HepG2 (cell line): Measurements from ENCODE around the gene CFH. TPM values are rescaled to one million over a fixed set of nuclear protein-coding genes. Genes with fewer than 3 reads are reported as not detected.
A peak's percentile ranks its signal among the peaks of the same experiment; 100 is the strongest.

Source experiments
- ATAC-seq: fragments of 200-7000 bp; cut with Tn5 transposase; 3 replicates; pipeline ENCODE4 v1.9.1; 2020; ENCODE audit warnings: mild to moderate bottlenecking, moderate library complexity
- BruUV-seq: library from RNA; stranded (reverse); fragments of 400-500 nt; replicated peaks from 2 replicates; lab custom pipeline; 2021; lab: Mats Ljungman, UMichigan
- CTCF ChIA-PET: fragments of 300-600 bp; formaldehyde crosslinking; extraction: SDS; loops from one replicate; lab custom pipeline; 2021; ENCODE audit warnings: low total read pairs, inconsistent platforms, low intra/inter-chr PET ratio; lab: Yijun Ruan, JAX
- POLR2A ChIA-PET: fragments of 350-600 bp; sonication (Branson Sonifier 250); formaldehyde crosslinking; loops from one replicate; lab custom pipeline; 2020; ENCODE audit warnings: antibody characterized with exemption, inconsistent platforms; lab: Yijun Ruan, JAX
- DNase-seq: peaks from one replicate; pipeline ENCODE4 v3.0.0-alpha.2; 2015; ENCODE audit warnings: low spot score
- FAIRE-seq: peaks from 3 replicates; lab custom pipeline; 2011; peaks lifted over from hg19 to GRCh38; lab: Jason Lieb, UNC
- H2AFZ ChIP-seq: one replicate; pipeline ENCODE4 v1.6.1; 2011; ENCODE audit warnings: low read length, inconsistent platforms
- H3K27ac ChIP-seq: fragments of 300-600 bp; 3 replicates; pipeline ENCODE4 v1.8.0; 2011; ENCODE audit warnings: mixed run types, mild to moderate bottlenecking, mixed read lengths, low read length, inconsistent platforms; ENCODE audit not compliant: insufficient read depth; ENCODE audit errors: extremely low read length
- H3K27me3 ChIP-seq, 2 experiments: fragments of 200-600 bp in 1 of 2; 2 replicates in 1 of 2; 3 replicates in 1 of 2; pipeline versions ENCODE4 v1.6.0 to v1.8.0; 2011; ENCODE audit warnings: low read length in 2 of 2, mild to moderate bottlenecking in 2 of 2, moderate library complexity in 2 of 2, inconsistent platforms in 1 of 2; ENCODE audit not compliant: insufficient read depth in 2 of 2, control insufficient read depth in 1 of 2
- H3K36me3 ChIP-seq, 2 experiments: fragments of 200-600 bp in 1 of 2; replicated peaks in 1 of 2; 2 replicates in 1 of 2; 3 replicates in 1 of 2; pipeline versions ENCODE4 v1.5.1 to v1.8.0; 2011; ENCODE audit warnings: low read length in 2 of 2, inconsistent platforms in 1 of 2; ENCODE audit not compliant: insufficient read depth in 2 of 2, control insufficient read depth in 1 of 2
- H3K4me1 ChIP-seq: 2 replicates; pipeline ENCODE4 v1.5.1; 2012; ENCODE audit warnings: low read length, inconsistent platforms; ENCODE audit not compliant: insufficient read depth
- H3K4me2 ChIP-seq: 2 replicates; pipeline ENCODE4 v1.6.0; 2011; ENCODE audit warnings: low read depth, low read length, inconsistent platforms
- H3K4me3 ChIP-seq, 3 experiments: fragments of 200-600 bp in 1 of 3; sonication (generic), shearing (Covaris generic) in 1 of 3; replicated peaks in 1 of 3; 2 replicates each; pipeline ENCODE4 v1.5.1; 2011 to 2016; ENCODE audit warnings: low read length in 3 of 3, inconsistent platforms in 2 of 3, low read depth in 2 of 3, mild to moderate bottlenecking in 2 of 3, control low read depth in 1 of 3, mixed read lengths in 1 of 3; ENCODE audit not compliant: insufficient read depth in 1 of 3
- H3K79me2 ChIP-seq: one replicate; pipeline ENCODE4 v1.6.1; 2011; ENCODE audit warnings: low read length, inconsistent platforms; ENCODE audit not compliant: insufficient read depth
- H3K9ac ChIP-seq: 2 replicates; pipeline ENCODE4 v1.6.0; 2011; ENCODE audit warnings: mild to moderate bottlenecking, low read depth, low read length, inconsistent platforms; ENCODE audit not compliant: insufficient read depth
- H3K9me3 ChIP-seq: 2 replicates; pipeline ENCODE4 v1.5.1; 2012; ENCODE audit warnings: mild to moderate bottlenecking, low read length
- H4K20me1 ChIP-seq: 2 replicates; pipeline ENCODE4 v1.6.0; 2011; ENCODE audit warnings: inconsistent platforms, mild to moderate bottlenecking, low read length, moderate library complexity; ENCODE audit not compliant: insufficient read depth
- ATF7 ChIP-seq, 2 experiments: fragments of 450-650 bp in 1 of 2; sonication (generic) in 1 of 2; formaldehyde crosslinking in 1 of 2; IDR thresholded peaks; 2 replicates each; pipeline versions ENCODE4 v1.4.0 to v1.6.1; 2016 to 2020; ENCODE audit warnings: antibody characterized with exemption in 1 of 2, mild to moderate bottlenecking in 1 of 2, missing genetic modification reagents in 1 of 2
- ATF7-NPFF ChIP-seq: sonication (generic); formaldehyde crosslinking; IDR thresholded peaks from 2 replicates; pipeline ENCODE4 v1.8.1; 2023; ENCODE audit warnings: mild to moderate bottlenecking, low read depth, missing genetic modification reagents, moderate library complexity
- LRRFIP1 ChIP-seq: sonication (generic); formaldehyde crosslinking; conservative IDR thresholded peaks from 2 replicates; pipeline ENCODE4 v1.4.0; 2020; ENCODE audit warnings: missing genetic modification reagents
- MYNN ChIP-seq: sonication (generic); formaldehyde crosslinking; IDR thresholded peaks from 2 replicates; pipeline ENCODE4 v1.4.0; 2020; ENCODE audit warnings: mild to moderate bottlenecking, low read depth, missing genetic modification reagents
- NFE2 ChIP-seq: sonication (generic); formaldehyde crosslinking; IDR thresholded peaks from 2 replicates; pipeline ENCODE4 v1.4.0; 2020; ENCODE audit warnings: missing genetic modification reagents
- PHF5A ChIP-seq: IDR thresholded peaks from one replicate; pipeline ENCODE4 v1.6.1; 2018; ENCODE audit warnings: low read depth, missing genetic modification reagents; ENCODE audit not compliant: unreplicated experiment
- PRPF4 ChIP-seq: fragments of 200-400 bp; formaldehyde crosslinking; IDR thresholded peaks from 2 replicates; pipeline ENCODE4 v1.6.1; 2016; ENCODE audit warnings: low read length, low read depth; ENCODE audit not compliant: poor library complexity, severe bottlenecking
- SMAD3 ChIP-seq: sonication (generic); formaldehyde crosslinking; IDR thresholded peaks from 2 replicates; pipeline ENCODE4 v1.4.0; 2020; ENCODE audit warnings: missing genetic modification reagents
- SMARCC2 ChIP-seq: fragments of 450-650 bp; IDR thresholded peaks from 2 replicates; pipeline ENCODE4 v1.6.1; 2017; ENCODE audit warnings: antibody characterized with exemption, mild to moderate bottlenecking
- SRSF9 ChIP-seq: fragments of 200-400 bp; formaldehyde crosslinking; IDR thresholded peaks from 2 replicates; pipeline ENCODE4 v1.6.1; 2018; ENCODE audit warnings: borderline replicate concordance, mild to moderate bottlenecking, low read depth, low read length; ENCODE audit not compliant: insufficient read depth, poor library complexity, severe bottlenecking
- TRAFD1 ChIP-seq: sonication (generic); formaldehyde crosslinking; IDR thresholded peaks from 2 replicates; pipeline ENCODE4 v1.5.1; 2020; ENCODE audit warnings: missing genetic modification reagents, mild to moderate bottlenecking, borderline replicate concordance
- ZNF276 ChIP-seq: sonication (generic); formaldehyde crosslinking; IDR thresholded peaks from 2 replicates; pipeline ENCODE4 v1.4.0; 2020; ENCODE audit warnings: mild to moderate bottlenecking, low read depth, missing genetic modification reagents
- ZNF562 ChIP-seq: sonication (generic); formaldehyde crosslinking; IDR thresholded peaks from 2 replicates; pipeline ENCODE4 v1.8.0; 2022; ENCODE audit warnings: missing genetic modification reagents, borderline replicate concordance
- ZNF75D ChIP-seq: sonication (generic); formaldehyde crosslinking; IDR thresholded peaks from 2 replicates; pipeline ENCODE4 v1.8.1; 2023; ENCODE audit warnings: missing genetic modification reagents, mild to moderate bottlenecking, borderline replicate concordance
- ZNF850 ChIP-seq: sonication (generic); formaldehyde crosslinking; conservative IDR thresholded peaks from 2 replicates; pipeline ENCODE4 v1.9.0; 2021; ENCODE audit warnings: mild to moderate bottlenecking, missing genetic modification reagents
- ZSCAN22 ChIP-seq: sonication (generic); formaldehyde crosslinking; IDR thresholded peaks from 2 replicates; pipeline ENCODE4 v1.4.0; 2020; ENCODE audit warnings: mild to moderate bottlenecking, missing genetic modification reagents
- WGBS: methylation state at CpG from one replicate; pipeline ENCODE4 v1.1.6; 2017; ENCODE audit warnings: low lambda C conversion rate; 5-methylcytosine and 5-hydroxymethylcytosine counted together
- in situ Hi-C: cut with HindIII; loops from 2 replicates; pipeline ENCODE4 v1.10.0; 2017; ENCODE audit warnings: low pct_unique_long_range_greater_than_20kb; ENCODE audit not compliant: extremely low pct_ligation_motif_present
- intact Hi-C: fragments of 100-400 bp; cut with micrococcal nuclease; formaldehyde crosslinking; loops from one replicate; pipeline ENCODE4 v1.10.0; 2022; ENCODE audit not compliant: unreplicated experiment
- polyA plus RNA-seq, 8 experiments: library from polyadenylated mRNA; depleted of rRNA in 3 of 8; stranded (reverse) in 7 of 8; unstranded in 1 of 8; fragments of >200 nt; fragmentation: Illumina TruSeq in 4 of 8; extraction: Trizol in 4 of 8; gene quantifications; 2 replicates each; pipeline versions ENCODE4 v1.2.1 to v1.2.3, GENCODE V29; 2011 to 2016; ENCODE audit warnings: low read depth in 4 of 8, missing spikeins in 1 of 8, mixed read lengths in 1 of 8; ENCODE audit not compliant: insufficient read depth in 1 of 8
- total RNA-seq, 5 experiments: library from RNA; depleted of rRNA; stranded (reverse); fragments of >200 nt; fragmentation: Illumina TruSeq; extraction: Trizol; gene quantifications; 2 replicates each; pipeline ENCODE4 v1.2.3, GENCODE V29; 2016; ENCODE audit warnings: low read depth in 1 of 5
- TF ChIP-seq, protein P1 (sequence below): IDR thresholded peaks from 2 replicates; pipeline ENCODE4 v1.6.1; 2012; ENCODE audit warnings: low read depth, low read length, improper control_type of control experiment

Gene CFH
- total and polyA plus RNA-seq, 2 of the 13 experiments (the other 11 are each of a cell fraction or from before 2014, with no cell fraction given): not detected

DNA sequence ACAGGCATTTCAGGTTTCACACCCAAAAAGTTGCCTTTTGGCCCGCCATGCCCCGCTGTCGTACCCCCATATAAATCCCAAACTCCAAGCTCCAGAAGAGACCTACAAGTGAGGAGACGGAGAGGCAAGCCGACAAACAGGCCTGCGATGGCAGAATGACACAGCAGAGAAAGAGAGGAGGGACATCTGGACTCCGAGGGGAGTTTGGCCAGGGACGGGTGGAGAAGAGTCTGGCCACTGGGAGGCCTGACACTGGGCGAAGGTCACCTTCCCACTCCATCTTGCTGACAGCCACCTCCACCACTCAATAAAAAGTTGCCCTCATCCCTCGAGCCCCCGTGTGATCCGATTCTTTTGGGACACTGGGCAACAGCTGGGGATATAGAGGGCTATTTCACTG is 1.9 kb upstream of the CFH start:
- Histone ChIP-seq H3K79me2 (no peaks in the 10 kb centered on the region), H3K4me1 (no peaks in the 10 kb centered on the region), H2AFZ (no peak overlapping the region), H4K20me1 (no peaks in the 10 kb centered on the region), H3K27me3 (no peaks in the 10 kb centered on the region), H3K9ac (no peak overlapping the region), H3K4me2 (no peak overlapping the region), H3K27ac (no peak overlapping the region), H3K36me3 (no peaks in the 10 kb centered on the region), H3K4me3 (no peak overlapping the region), H3K9me3 (no peaks in the 10 kb centered on the region)
- BruUV-seq: no TSS peak
- peak; percentile 53 for ATAC-seq
- WGBS: 55% methylated on average over 8 of the region's 12 CpGs
- intact Hi-C loops: no loop called here
- POLR2A ChIA-PET: no interaction called here
- in situ Hi-C loops: loop anchor here (10.0 kb wide), 1 partner anchor 305 kb away; no protein-coding TSS in a partner anchor
- FAIRE-seq: no peak
- TF ChIP-seq, protein P1, sequence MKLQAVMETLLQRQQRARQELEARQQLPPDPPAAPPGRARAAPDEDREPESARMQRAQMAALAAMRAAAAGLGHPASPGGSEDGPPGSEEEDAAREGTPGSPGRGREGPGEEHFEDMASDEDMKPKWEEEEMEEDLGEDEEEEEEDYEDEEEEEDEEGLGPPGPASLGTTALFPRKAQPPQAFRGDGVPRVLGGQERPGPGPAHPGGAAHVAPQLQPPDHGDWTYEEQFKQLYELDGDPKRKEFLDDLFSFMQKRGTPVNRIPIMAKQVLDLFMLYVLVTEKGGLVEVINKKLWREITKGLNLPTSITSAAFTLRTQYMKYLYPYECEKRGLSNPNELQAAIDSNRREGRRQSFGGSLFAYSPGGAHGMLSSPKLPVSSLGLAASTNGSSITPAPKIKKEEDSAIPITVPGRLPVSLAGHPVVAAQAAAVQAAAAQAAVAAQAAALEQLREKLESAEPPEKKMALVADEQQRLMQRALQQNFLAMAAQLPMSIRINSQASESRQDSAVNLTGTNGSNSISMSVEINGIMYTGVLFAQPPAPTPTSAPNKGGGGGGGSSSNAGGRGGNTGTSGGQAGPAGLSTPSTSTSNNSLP: no peak
- no peak for TF ChIP-seq ZNF562 (CRISPR knock-in tag)
- TF ChIP-seq SMARCC2: no peak
- no peak for TF ChIP-seq ATF7 (IDR thresholded peaks at IDR 0.05)
- no peak for TF ChIP-seq ATF7 (CRISPR knock-in tag; IDR thresholded peaks at IDR 0.05)
- TF ChIP-seq MYNN (CRISPR knock-in tag): no peak
- TF ChIP-seq ATF7-NPFF: no peak
- TF ChIP-seq ZNF75D (CRISPR knock-in tag): no peak
- no peak for TF ChIP-seq NFE2 (CRISPR knock-in tag)
- TF ChIP-seq PHF5A (CRISPR knock-in tag): no peak
- no peak for TF ChIP-seq PRPF4
- no peak for TF ChIP-seq SRSF9
- TF ChIP-seq ZSCAN22 (CRISPR knock-in tag): no peak
- no peak for TF ChIP-seq ZNF850 (CRISPR knock-in tag)
- TF ChIP-seq SMAD3 (CRISPR knock-in tag): no peak
- no peak for TF ChIP-seq ZNF276
- TF ChIP-seq LRRFIP1 (CRISPR knock-in tag): no peak
- no peak for TF ChIP-seq TRAFD1 (CRISPR knock-in tag)
- TF ChIP-seq, all 625 proteins: peak for 0
- CTCF ChIA-PET: no interaction called here
- DNase-seq: no peak
